Esophagus muscularis mucosa (tissue), 4 donors: ENCODE data around the gene FBXO4.

ENCODE experiments used
- EP300 ChIP-seq: sonication (generic); formaldehyde crosslinking; IDR thresholded peaks from one replicate; pipeline ENCODE4 v1.6.1; 2017; ENCODE audit warnings: antibody characterized with exemption
- POLR2A ChIP-seq: fragments of 450-650 bp; IDR thresholded peaks from one replicate; pipeline ENCODE4 v1.6.1; 2017; ENCODE audit warnings: antibody characterized with exemption, moderate library complexity, mild to moderate bottlenecking, low read depth
- POLR2AphosphoS5 ChIP-seq, 2 donors: sonication (generic); formaldehyde crosslinking; IDR thresholded peaks; one replicate each; pipeline ENCODE4 v1.6.1; 2017; ENCODE audit warnings: antibody characterized with exemption in 2 of 2
- TF ChIP-seq, protein P1 (sequence below), 3 experiments: fragments of 200-600 bp in 2 of 3; fragments of 450-650 bp in 1 of 3; sonication (generic) in 2 of 3; IDR thresholded peaks; one replicate each; pipeline ENCODE4 v1.5.1; 2017 to 2019; ENCODE audit warnings: antibody characterized with exemption in 3 of 3, mild to moderate bottlenecking in 2 of 3, moderate library complexity in 1 of 3

- TF ChIP-seq EP300, result no peak
- TF ChIP-seq, protein P1, sequence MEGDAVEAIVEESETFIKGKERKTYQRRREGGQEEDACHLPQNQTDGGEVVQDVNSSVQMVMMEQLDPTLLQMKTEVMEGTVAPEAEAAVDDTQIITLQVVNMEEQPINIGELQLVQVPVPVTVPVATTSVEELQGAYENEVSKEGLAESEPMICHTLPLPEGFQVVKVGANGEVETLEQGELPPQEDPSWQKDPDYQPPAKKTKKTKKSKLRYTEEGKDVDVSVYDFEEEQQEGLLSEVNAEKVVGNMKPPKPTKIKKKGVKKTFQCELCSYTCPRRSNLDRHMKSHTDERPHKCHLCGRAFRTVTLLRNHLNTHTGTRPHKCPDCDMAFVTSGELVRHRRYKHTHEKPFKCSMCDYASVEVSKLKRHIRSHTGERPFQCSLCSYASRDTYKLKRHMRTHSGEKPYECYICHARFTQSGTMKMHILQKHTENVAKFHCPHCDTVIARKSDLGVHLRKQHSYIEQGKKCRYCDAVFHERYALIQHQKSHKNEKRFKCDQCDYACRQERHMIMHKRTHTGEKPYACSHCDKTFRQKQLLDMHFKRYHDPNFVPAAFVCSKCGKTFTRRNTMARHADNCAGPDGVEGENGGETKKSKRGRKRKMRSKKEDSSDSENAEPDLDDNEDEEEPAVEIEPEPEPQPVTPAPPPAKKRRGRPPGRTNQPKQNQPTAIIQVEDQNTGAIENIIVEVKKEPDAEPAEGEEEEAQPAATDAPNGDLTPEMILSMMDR (IDR thresholded peaks at IDR 0.05), result no peak
- peak; percentile 82 for TF ChIP-seq POLR2A
- peak; percentile 97 to 98 for TF ChIP-seq POLR2AphosphoS5 (IDR thresholded peaks at IDR 0.05)
Measured at GRCh38 chr5:41903892-41904799, 20.9 kb upstream of the FBXO4 start, which contains the start of gene RIMOC1.
